NCI-H1694 (cell line): ENCODE measurements around the gene FADS2.
A peak's percentile ranks its signal among the peaks of the same experiment; 100 is the strongest.

Experiments
- DNase-seq: peaks from one replicate; lab custom pipeline; 2025; lab: John Stamatoyannopoulos, UW

The FADS2 gene

DNA sequence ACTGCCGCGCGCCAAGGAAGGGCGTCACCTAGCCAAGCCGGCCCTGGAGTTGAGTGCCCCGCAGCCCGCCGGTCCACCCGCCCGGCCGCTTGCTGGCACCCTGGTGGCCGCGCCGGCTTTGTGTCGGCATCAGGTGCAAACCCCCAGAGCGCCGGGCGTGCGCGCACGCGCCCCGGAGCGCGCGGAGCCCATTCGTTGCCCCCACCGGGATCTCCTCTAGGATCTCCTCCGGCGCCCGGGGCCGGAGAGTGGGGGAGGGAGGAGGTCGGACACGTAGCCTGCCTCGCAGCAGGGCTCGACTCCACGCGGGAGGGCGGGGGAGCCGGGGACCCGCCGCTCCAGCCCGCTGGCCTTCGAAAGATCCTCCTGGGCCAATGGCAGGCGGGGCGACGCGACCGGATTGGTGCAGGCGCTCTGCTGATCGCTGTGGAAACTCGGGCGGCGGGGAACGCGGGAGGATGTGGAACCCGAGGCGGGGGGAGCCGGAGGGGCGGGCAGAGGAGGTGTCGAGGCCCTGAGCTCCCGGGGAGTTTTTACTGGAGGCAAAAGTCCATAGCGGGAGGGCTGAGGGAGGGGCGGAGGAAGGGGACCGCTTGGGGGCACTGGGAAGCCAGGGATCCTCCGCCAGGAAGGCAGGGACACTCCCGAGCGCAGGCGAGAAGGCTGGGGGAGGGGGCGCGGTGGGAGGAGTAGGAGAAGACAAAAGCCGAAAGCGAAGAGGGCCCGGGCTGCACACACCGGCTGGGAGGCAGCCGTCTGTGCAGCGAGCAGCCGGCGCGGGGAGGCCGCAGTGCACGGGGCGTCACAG, at the start of gene FADS2:
Gene FADS2 (plus strand): TSS at position 730 of the 808 bp plus-strand sequence. CDS start 91 bp downstream, outside the sequence.
- DNase-seq, result peak; percentile 88

- DNase-seq, result no peak
Measured at GRCh38 chr11:61778357-61778886, 49.7 kb upstream of the FADS2 start.

GRCh38 chr11:61778920-61779650, 49.0 kb upstream of the FADS2 start:
- DNase-seq, result no peak

- DNase-seq, result no peak
Measured at GRCh38 chr11:61779666-61780525, 48.2 kb upstream of the FADS2 start.

DNA sequence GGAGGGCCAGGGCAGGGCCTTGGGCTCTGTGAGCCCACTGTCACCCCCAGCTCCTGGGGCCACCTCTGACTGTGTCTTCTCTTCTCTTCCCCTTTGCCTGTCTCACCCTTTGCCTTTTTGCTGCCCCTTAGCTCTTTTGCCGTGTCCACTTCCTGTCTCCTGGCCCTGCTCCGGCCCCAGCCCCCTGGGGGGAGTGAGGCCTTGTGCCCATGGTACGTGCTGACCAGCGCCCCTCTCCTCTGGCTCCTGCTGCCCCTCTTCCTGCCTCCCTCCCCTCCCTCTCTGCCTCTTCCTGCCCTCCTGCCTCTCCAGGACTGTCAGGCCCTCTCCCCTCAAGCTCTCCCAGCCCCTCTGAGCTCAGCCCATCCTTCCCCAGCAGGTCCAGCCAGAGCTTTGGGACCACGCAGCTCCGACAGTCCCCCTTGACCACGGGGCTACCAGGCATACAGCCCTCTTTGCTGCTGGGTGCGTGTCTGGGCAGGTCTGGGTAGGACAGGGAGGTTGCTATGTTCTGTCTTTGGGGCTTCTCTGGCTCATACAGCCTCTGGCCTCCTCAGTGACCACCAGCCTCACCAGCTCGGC, 47.4 kb upstream of the FADS2 start:
- no peak for DNase-seq

- no peak for DNase-seq
Measured at GRCh38 chr11:61781585-61781984, 46.5 kb upstream of the FADS2 start.

DNA sequence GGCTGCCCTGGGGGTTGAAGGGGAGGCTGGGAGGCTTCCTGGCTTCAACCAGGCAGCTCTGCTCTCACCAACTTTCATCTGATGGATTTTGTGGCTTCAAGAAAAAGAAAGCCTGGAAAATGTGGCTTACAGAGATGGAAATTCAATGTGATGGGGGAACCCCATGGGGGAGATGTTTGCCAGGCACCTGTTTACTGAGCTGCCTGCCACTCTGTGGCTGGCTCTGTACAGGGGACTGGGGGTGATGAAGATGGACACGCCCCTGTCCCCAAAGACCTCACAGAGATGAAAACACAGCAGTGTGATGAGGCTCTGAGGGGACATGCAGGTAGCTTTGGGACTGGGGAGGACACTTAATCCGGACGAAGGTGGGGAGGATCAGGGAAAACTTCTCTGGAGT, 45.8 kb upstream of the FADS2 start:
- DNase-seq, result no peak

GRCh38 chr11:61782841-61783240, 45.3 kb upstream of the FADS2 start:
- no peak for DNase-seq

DNA sequence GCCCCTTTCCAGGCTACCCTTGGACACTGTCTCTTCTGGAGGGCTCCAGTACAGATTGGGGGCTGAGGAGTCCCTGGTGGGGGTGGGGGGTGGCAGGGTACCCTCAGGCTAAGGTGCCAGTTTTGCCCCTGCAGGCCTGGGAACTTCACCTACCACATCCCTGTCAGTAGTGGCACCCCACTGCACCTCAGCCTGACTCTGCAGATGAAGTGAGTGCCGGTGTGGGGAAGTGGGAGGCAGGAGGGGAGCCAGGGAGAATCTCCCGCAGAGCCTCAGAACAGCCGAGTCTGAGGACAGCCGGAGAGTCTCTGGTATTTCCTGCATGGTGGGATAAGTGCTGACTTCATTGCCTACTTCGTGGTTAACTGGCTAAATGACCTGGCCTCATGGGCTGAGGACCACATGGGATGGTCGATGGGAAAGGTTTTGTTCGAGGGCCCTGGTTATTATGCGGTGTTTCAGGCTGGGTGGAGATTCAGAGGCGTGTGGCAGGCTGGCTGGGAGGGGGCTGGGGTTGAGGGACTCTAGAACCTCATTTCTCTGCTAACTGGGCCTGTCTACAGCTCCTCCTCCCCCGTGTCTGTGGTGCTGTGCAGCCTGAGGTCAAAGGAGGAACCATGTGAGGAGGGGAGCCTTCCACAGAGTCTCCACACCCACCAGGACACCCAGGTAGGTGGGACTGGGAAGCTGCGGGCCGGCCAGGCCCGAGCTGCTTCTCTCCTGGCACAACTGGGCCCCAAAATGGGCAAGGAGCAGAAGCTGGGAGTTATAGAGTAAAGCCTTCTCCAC, 44.2 kb upstream of the FADS2 start:
- no peak for DNase-seq

DNA sequence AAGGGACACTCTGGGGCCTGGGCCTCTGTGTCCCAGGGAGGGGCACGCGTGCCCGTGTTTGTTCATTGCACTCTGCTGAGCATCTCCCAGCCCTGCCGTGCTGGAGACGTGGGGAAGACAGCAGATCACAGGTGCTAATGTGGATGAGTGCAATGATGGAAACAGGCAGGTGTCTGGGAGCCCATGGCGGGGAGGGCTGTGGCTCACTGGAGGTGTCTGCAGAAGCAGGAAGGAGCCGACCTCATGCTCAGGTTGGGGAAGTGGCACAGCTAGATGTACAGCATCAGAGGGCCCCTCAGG, 43.6 kb upstream of the FADS2 start:
- no peak for DNase-seq

- DNase-seq, result no peak
Measured at GRCh38 chr11:61785837-61786402, 42.2 kb upstream of the FADS2 start.

GRCh38 chr11:61787928-61788491, 40.1 kb upstream of the FADS2 start:
- DNase-seq, result peak; percentile 38

DNA sequence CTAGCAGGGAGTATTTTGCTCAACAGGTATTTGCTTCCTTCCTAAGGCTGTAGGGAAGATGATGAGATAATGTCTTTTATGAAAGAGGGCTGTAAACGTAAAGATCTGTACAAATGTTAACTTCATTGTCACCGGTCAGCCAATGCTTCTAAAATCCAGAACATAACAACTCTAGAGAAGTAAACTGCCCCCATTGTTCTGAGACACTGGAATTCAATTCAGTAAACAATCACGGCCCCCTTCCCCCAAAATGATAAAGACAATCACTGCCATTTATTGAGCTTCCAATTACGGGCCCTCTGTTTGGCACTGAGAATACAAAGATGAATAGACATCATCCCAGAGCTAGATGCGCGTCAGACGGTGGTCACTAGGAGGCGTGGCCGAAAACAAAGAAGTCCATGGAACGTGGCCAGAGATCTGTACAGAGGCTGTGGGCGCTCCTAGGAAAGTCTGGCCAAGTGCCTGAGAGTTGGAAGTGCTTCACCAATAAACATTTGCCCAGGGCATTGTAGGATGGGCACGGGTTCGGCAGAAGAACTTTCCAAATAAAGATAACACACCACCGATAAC, 36.3 kb upstream of the FADS2 start:
- DNase-seq, result no peak

DNA sequence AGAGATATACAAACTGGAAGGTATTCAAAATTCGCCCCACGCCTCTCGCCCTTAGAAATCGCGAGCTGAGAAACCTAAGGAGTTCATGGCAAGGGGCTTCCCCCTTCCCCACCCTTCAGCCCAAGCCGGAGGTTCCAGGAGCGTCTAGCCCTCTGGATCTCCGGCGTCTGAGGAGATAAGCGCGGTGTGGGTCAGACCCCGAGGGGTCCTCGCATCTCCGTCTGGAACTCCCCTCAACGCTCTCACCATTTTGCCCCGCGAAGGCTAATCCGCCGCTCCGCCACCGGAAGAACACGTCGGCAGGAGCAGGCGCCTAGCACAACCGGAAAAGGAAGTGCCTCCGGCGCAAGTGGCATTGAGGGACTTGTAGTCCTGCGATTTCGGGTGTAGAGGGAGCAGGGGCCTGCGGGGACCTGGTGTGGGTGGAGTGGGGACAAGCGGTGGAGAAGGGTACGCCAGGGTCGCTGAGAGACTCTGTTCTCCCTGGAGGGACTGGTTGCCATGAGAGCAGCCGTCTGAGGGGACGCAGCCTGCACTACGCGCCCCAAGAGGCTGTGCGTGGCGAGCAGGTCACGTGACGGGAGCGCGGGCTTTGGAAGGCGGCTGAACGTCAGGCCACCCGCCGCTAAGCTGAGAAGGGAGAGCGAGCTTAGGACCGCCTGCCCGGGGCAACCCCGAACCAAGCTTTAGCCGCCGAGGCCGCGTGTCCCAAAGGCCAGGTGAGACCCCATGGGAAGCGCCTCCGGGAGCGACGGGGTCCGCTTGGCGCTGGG, 35.6 kb upstream of the FADS2 start, which contains the start of the genes FEN1 and TMEM258:
Gene FEN1 (plus strand): TSS at position 602 of the 773 bp plus-strand sequence. CDS start 2,451 bp downstream, outside the sequence.
Gene TMEM258 (minus strand): TSS at position 290 of the 773 bp plus-strand sequence. CDS start 41 bp downstream, at position 249.
- DNase-seq, result peak; percentile 62

DNA sequence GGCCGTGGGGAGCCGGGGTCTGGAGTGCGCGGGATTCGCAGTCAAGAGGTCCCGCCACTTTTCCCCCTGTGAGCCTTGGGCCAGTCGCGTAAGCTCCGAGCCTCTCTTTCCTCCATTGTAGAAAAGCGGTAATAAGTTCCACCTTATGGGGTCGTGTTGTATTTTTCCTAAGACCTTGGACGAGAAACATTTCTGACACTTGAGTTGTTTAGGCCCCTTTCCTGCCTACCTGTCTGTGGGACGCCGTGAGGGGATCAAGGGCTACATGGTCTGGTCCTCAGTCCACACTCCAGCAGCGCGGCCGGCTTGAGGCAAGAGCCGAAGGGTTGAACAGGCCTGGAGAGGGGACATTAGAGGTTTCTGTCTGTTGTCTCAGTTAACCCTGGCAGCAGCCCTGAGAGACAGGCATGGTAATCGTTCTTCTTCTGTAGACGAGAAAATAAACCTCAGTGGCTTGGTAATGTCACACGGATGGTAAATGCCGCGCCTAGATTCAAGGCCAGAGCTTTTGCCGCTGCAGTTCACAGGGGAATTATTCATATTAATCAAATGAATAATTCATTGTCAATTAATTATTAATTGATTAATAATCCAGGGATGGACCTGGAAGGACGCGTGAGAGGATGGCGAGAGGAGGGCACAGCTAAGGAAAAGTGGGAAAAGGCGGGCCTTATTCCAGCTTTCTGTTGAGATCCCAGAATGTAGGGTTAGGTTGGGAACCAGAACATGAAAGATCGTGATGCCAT, 34.8 kb upstream of the FADS2 start:
- no peak for DNase-seq

DNA sequence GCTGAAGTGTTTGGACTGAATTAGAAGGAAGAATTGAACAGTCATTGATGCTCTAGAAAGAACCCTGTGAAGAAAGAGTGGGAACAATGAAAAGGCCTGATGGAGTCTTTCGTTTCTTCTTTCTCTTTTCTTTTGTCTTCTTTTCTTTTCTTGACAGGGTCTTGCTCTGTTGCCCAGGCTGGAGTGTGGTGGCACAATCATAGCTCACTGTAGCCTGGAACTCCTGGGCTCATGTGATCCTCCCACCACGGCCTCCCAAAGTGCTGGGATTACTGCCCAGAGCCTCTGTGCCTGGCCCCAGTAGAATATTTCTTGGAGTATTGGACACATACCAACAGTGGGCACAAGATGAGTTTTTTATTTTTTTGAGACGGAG, 34.3 kb upstream of the FADS2 start:
- DNase-seq, result no peak

GRCh38 chr11:61794579-61794978, 33.5 kb upstream of the FADS2 start:
- DNase-seq, result no peak

DNA sequence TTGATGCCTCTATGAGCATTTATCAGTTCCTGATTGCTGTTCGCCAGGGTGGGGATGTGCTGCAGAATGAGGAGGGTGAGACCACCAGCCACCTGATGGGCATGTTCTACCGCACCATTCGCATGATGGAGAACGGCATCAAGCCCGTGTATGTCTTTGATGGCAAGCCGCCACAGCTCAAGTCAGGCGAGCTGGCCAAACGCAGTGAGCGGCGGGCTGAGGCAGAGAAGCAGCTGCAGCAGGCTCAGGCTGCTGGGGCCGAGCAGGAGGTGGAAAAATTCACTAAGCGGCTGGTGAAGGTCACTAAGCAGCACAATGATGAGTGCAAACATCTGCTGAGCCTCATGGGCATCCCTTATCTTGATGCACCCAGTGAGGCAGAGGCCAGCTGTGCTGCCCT, 32.6 kb upstream of the FADS2 start:
- no peak for DNase-seq
